GM12878 (cell line): ENCODE results near the gene RHEX. TPM values are rescaled to one million over a fixed set of nuclear protein-coding genes. Genes with fewer than 3 reads are reported as not detected.
A peak's percentile ranks its signal among the peaks of the same experiment; 100 is the strongest.

Experiments
- ATF7 ChIP-seq: fragments of 450-650 bp; IDR thresholded peaks from 2 replicates; pipeline ENCODE4 v1.6.1; 2016; ENCODE audit warnings: low read depth, mild to moderate bottlenecking
- CBFB ChIP-seq: IDR thresholded peaks from 2 replicates; pipeline ENCODE4 v1.6.1; 2016; ENCODE audit warnings: antibody characterized with exemption, low read depth
- CHD2 ChIP-seq: IDR thresholded peaks from 2 replicates; pipeline ENCODE4 v1.6.1; 2011; ENCODE audit warnings: low read depth, low read length, improper control_type of control experiment, borderline replicate concordance
- DPF2 ChIP-seq: fragments of 450-650 bp; IDR thresholded peaks from 2 replicates; pipeline ENCODE4 v1.6.1; 2017; ENCODE audit warnings: mild to moderate bottlenecking
- EP300 ChIP-seq, 2 experiments: fragments of 150-350 bp in 1 of 2; IDR thresholded peaks; 2 replicates each; pipeline ENCODE4 v1.6.1; 2011 to 2012; ENCODE audit warnings: low read depth in 2 of 2, low read length in 2 of 2, borderline replicate concordance in 1 of 2, improper control_type of control experiment in 1 of 2, inconsistent platforms in 1 of 2; ENCODE audit not compliant: control insufficient read depth in 1 of 2
- GATAD2B ChIP-seq: fragments of 450-650 bp; conservative IDR thresholded peaks from 2 replicates; pipeline ENCODE4 v1.6.1; 2017; ENCODE audit warnings: low read depth, mild to moderate bottlenecking, moderate library complexity
- IRF4 ChIP-seq: IDR thresholded peaks from 2 replicates; pipeline ENCODE4 v1.6.1; 2011; ENCODE audit warnings: low read depth, low read length
- NR2C2 ChIP-seq: IDR thresholded peaks from 2 replicates; pipeline ENCODE4 v1.6.1; 2011; ENCODE audit warnings: borderline replicate concordance, low read depth; ENCODE audit not compliant: control insufficient read depth, insufficient read length
- PAX5 ChIP-seq: IDR thresholded peaks from 2 replicates; pipeline ENCODE4 v1.6.1; 2011; ENCODE audit warnings: low read depth, low read length, borderline replicate concordance
- RAD21 ChIP-seq: IDR thresholded peaks from 2 replicates; pipeline ENCODE4 v1.6.1; 2011; ENCODE audit warnings: mild to moderate bottlenecking, low read depth, low read length, moderate library complexity; ENCODE audit not compliant: insufficient read depth
- RB1 ChIP-seq: fragments of 450-650 bp; formaldehyde crosslinking; IDR thresholded peaks from 2 replicates; pipeline ENCODE4 v1.6.1; 2017; ENCODE audit warnings: mild to moderate bottlenecking, borderline replicate concordance
- RCOR1 ChIP-seq: conservative IDR thresholded peaks from 2 replicates; pipeline ENCODE4 v1.6.1; 2012; ENCODE audit warnings: low read depth, low read length, improper control_type of control experiment
- RELA ChIP-seq: fragments of 450-650 bp; IDR thresholded peaks from 2 replicates; pipeline ENCODE4 v1.8.0; 2014; ENCODE audit warnings: borderline replicate concordance; ENCODE audit not compliant: partially characterized antibody
- SIN3A ChIP-seq: IDR thresholded peaks from 2 replicates; pipeline ENCODE4 v1.6.1; 2012; ENCODE audit warnings: low read depth, low read length, improper control_type of control experiment
- SMAD1 ChIP-seq: fragments of 450-650 bp; IDR thresholded peaks from 2 replicates; pipeline ENCODE4 v1.6.1; 2018; ENCODE audit warnings: mild to moderate bottlenecking, low read depth; ENCODE audit not compliant: partially characterized antibody
- SMAD5 ChIP-seq: IDR thresholded peaks from 2 replicates; pipeline ENCODE4 v1.6.1; 2016; ENCODE audit warnings: antibody characterized with exemption, low read depth
- SREBF1 ChIP-seq: IDR thresholded peaks from 2 replicates; pipeline ENCODE4 v1.6.1; 2012; ENCODE audit warnings: mild to moderate bottlenecking, low read length
- SRF ChIP-seq, 2 experiments: IDR thresholded peaks; 2 replicates each; pipeline ENCODE4 v1.6.1; 2011; ENCODE audit warnings: low read depth in 2 of 2, low read length in 2 of 2, mild to moderate bottlenecking in 1 of 2, moderate library complexity in 1 of 2
- YY1 ChIP-seq: IDR thresholded peaks from 2 replicates; pipeline ENCODE4 v1.6.1; 2011; ENCODE audit warnings: low read depth, mild to moderate bottlenecking, low read length
- ZZZ3 ChIP-seq: IDR thresholded peaks from 2 replicates; pipeline ENCODE4 v1.6.1; 2011; ENCODE audit warnings: low read depth; ENCODE audit not compliant: control insufficient read depth, insufficient read length
- polyA plus RNA-seq, 11 experiments: library from polyadenylated mRNA; depleted of rRNA in 4 of 11; unstranded in 6 of 11; stranded (reverse) in 5 of 11; fragments of >200 nt; fragmentation: Nextera tagmentation in 4 of 11; fragmentation: Illumina TruSeq in 1 of 11; extraction: Ambion mirVana in 4 of 11; extraction: Trizol in 1 of 11; gene quantifications; 1 replicate in 1 of 11; 2 replicates in 10 of 11; pipeline versions ENCODE4 v1.2.1 to v1.2.3, GENCODE V29; 2011 to 2016; ENCODE audit warnings: inconsistent platforms in 2 of 11, missing spikeins in 2 of 11, low read depth in 1 of 11
- total RNA-seq, 4 experiments: library from RNA; depleted of rRNA in 3 of 4; stranded (reverse); fragments of >200 nt in 3 of 4; fragmentation: Illumina TruSeq in 1 of 4; extraction: Trizol in 1 of 4; gene quantifications; 2 replicates each; pipeline versions ENCODE4 v1.2.1 to v1.2.3, GENCODE V29; 2013 to 2021
- TF ChIP-seq, protein P1 (sequence below): fragments of 450-650 bp; formaldehyde crosslinking; IDR thresholded peaks from 2 replicates; pipeline ENCODE4 v1.4.0; 2022; ENCODE audit warnings: mild to moderate bottlenecking, moderate library complexity
- TF ChIP-seq, protein P2 (sequence below): IDR thresholded peaks from 2 replicates; pipeline ENCODE4 v1.6.1; 2012; ENCODE audit warnings: low read length, inconsistent platforms
- TF ChIP-seq, protein P3 (sequence below): IDR thresholded peaks from 2 replicates; pipeline ENCODE4 v1.6.1; 2011; ENCODE audit warnings: borderline replicate concordance, low read depth, mild to moderate bottlenecking, moderate library complexity, low read length; ENCODE audit not compliant: insufficient read depth, poor library complexity, severe bottlenecking
- TF ChIP-seq, protein P4 (sequence below): fragments of 450-650 bp; IDR thresholded peaks from 2 replicates; pipeline ENCODE4 v1.6.1; 2017; ENCODE audit warnings: borderline replicate concordance

Gene RHEX
- total and polyA plus RNA-seq, 10 of the 15 experiments (the other 5 are each of a cell fraction or from before 2014, with no cell fraction given): 2.4 to 11.4 (median 5.7) TPM

DNA sequence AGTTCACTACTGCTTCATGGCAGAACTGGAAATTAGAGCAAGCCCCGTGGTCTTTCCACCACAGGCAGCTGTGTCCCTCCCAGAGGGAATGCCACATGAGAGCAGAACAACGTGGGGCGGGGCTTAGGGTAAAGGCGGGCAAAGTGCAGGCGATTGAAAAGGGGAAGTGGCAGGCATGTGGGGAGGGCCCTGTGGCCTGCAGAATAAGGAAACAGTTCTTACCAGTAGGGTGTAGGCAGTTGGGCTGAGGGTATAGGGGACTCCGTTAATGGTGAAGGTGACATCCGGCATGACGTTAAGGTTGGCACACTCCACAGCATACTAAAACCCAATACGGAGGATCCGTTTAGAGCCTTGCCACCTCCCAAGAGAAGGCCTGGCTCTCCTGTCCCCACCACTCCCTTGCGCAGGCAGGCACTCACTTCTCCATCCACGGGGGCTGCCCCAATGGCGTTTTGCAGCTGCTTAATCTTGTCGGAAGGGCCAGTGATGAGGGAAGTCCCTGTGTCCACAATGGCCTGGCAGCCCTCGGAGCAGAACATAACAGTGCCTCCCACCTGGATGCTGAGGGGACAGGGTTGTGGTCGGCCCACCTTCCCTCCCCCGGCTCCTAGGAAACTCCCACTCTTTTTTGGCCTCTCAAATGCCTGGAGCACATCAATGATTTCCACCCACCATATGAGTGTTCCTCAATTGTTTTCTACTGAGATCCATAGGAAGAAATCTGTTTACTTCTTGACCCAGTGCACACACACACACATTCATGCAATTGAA is 40.7 kb upstream of the RHEX start (continued):
- TF ChIP-seq RB1 (peak; percentile 45; the same call in 1 of the 2 replicates), SMAD5 (no peak), YY1 (no peak), GATAD2B (peak; percentile 92), DPF2 (peak; percentile 86), CBFB (no peak), RELA (no peak), ZZZ3 (no peak), RAD21 (no peak), SREBF1 (no peak), NR2C2 (no peak), EP300 (IDR thresholded peaks at IDR 0.05; ENCODE audit: borderline replicate concordance in 1 of 2, control insufficient read depth in 1 of 2, low read depth in 2 of 2, low read length in 2 of 2) (peak in 1 of 2 experiments; percentile 69; a peak in 2 of 4 replicates), SMAD1 (no peak), RCOR1 (no peak), CHD2 (no peak), IRF4 (0 out of 2 replicates have a peak, but pooled peaks have one; percentile 33), ATF7 (peak; percentile 77), SRF (IDR thresholded peaks at IDR 0.05; ENCODE audit: low read depth in 2 of 2, low read length in 2 of 2) (no peak), SIN3A (no peak), PAX5 (peak; percentile 24; the same call in 1 of the 2 replicates)
- TF ChIP-seq, protein P1, sequence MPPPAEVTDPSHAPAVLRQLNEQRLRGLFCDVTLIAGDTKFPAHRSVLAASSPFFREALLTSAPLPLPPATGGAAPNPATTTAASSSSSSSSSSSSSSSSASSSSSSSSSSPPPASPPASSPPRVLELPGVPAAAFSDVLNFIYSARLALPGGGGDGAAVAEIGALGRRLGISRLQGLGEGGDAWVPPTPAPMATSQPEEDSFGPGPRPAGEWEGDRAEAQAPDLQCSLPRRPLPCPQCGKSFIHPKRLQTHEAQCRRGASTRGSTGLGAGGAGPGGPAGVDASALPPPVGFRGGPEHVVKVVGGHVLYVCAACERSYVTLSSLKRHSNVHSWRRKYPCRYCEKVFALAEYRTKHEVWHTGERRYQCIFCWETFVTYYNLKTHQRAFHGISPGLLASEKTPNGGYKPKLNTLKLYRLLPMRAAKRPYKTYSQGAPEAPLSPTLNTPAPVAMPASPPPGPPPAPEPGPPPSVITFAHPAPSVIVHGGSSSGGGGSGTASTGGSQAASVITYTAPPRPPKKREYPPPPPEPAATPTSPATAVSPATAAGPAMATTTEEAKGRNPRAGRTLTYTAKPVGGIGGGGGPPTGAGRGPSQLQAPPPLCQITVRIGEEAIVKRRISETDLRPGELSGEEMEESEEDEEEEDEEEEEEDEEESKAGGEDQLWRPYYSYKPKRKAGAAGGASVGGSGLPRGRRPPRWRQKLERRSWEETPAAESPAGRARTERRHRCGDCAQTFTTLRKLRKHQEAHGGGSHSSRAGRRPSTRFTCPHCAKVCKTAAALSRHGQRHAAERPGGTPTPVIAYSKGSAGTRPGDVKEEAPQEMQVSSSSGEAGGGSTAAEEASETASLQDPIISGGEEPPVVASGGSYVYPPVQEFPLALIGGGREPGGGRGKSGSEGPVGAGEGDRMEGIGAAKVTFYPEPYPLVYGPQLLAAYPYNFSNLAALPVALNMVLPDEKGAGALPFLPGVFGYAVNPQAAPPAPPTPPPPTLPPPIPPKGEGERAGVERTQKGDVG: no peak
- TF ChIP-seq, protein P2, sequence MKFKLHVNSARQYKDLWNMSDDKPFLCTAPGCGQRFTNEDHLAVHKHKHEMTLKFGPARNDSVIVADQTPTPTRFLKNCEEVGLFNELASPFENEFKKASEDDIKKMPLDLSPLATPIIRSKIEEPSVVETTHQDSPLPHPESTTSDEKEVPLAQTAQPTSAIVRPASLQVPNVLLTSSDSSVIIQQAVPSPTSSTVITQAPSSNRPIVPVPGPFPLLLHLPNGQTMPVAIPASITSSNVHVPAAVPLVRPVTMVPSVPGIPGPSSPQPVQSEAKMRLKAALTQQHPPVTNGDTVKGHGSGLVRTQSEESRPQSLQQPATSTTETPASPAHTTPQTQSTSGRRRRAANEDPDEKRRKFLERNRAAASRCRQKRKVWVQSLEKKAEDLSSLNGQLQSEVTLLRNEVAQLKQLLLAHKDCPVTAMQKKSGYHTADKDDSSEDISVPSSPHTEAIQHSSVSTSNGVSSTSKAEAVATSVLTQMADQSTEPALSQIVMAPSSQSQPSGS: no peak
- TF ChIP-seq, protein P3, sequence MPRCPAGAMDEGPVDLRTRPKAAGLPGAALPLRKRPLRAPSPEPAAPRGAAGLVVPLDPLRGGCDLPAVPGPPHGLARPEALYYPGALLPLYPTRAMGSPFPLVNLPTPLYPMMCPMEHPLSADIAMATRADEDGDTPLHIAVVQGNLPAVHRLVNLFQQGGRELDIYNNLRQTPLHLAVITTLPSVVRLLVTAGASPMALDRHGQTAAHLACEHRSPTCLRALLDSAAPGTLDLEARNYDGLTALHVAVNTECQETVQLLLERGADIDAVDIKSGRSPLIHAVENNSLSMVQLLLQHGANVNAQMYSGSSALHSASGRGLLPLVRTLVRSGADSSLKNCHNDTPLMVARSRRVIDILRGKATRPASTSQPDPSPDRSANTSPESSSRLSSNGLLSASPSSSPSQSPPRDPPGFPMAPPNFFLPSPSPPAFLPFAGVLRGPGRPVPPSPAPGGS: no peak
- TF ChIP-seq, protein P4, sequence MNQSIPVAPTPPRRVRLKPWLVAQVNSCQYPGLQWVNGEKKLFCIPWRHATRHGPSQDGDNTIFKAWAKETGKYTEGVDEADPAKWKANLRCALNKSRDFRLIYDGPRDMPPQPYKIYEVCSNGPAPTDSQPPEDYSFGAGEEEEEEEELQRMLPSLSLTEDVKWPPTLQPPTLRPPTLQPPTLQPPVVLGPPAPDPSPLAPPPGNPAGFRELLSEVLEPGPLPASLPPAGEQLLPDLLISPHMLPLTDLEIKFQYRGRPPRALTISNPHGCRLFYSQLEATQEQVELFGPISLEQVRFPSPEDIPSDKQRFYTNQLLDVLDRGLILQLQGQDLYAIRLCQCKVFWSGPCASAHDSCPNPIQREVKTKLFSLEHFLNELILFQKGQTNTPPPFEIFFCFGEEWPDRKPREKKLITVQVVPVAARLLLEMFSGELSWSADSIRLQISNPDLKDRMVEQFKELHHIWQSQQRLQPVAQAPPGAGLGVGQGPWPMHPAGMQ: no peak
